B cell (primary cell): Measurements from ENCODE around the gene MTMR4. TPM values are rescaled to one million over a fixed set of nuclear protein-coding genes. Genes with fewer than 3 reads are reported as not detected.

ENCODE experiments used
- ATAC-seq: fragments of 200-7000 bp; cut with Tn5 transposase; one replicate; pipeline ENCODE4 v1.10.0; 2021; ENCODE audit warnings: low read depth, mild to moderate bottlenecking, moderate number of reproducible peaks, moderate library complexity
- CTCF ChIA-PET: fragments of 350-600 bp; sonication (Branson Sonifier 250); formaldehyde crosslinking; loops from one replicate; lab custom pipeline; 2021; ENCODE audit warnings: antibody characterized with exemption, inconsistent platforms; lab: Charles Lee
- POLR2A ChIA-PET: fragments of 350-600 bp; sonication (Branson Sonifier 250); formaldehyde crosslinking; loops from one replicate; lab custom pipeline; 2021; ENCODE audit warnings: antibody characterized with exemption; lab: Charles Lee
- DNase-seq: peaks from one replicate; pipeline ENCODE4 v3.0.0; 2013
- H2AFZ ChIP-seq: 2 replicates; pipeline ENCODE4 v1.6.1; 2012; ENCODE audit warnings: mild to moderate bottlenecking, low read depth, low read length; ENCODE audit not compliant: insufficient read depth, poor library complexity, severe bottlenecking
- H3K27ac ChIP-seq, 2 donors: 1 replicate in 1 of 2; 2 replicates in 1 of 2; pipeline ENCODE4 v1.5.1; 2012 to 2013; ENCODE audit warnings: low read length in 2 of 2, mild to moderate bottlenecking in 2 of 2, moderate library complexity in 1 of 2
- H3K27me3 ChIP-seq, 4 experiments: fragments of 200-600 bp in 1 of 4; sonication (generic) in 1 of 4; replicated peaks in 1 of 4; 1 replicate in 2 of 4; 2 replicates in 2 of 4; pipeline versions ENCODE4 v1.6.1 to v1.7.0; 2013 to 2016; ENCODE audit warnings: low read length in 3 of 4, mild to moderate bottlenecking in 2 of 4, mixed read lengths in 1 of 4, moderate library complexity in 1 of 4; ENCODE audit not compliant: insufficient read depth in 4 of 4, control insufficient read depth in 3 of 4; ENCODE audit errors: control extremely low read depth in 1 of 4
- H3K36me3 ChIP-seq, 2 experiments: replicated peaks in 1 of 2; 1 replicate in 1 of 2; 2 replicates in 1 of 2; pipeline versions ENCODE4 v1.6.1 to v1.7.1; 2013; ENCODE audit warnings: low read length in 1 of 2; ENCODE audit not compliant: insufficient read depth in 2 of 2, control insufficient read depth in 1 of 2; ENCODE audit errors: control extremely low read depth in 1 of 2, extremely low read depth in 1 of 2
- H3K4me1 ChIP-seq, 2 donors: fragments of 200-600 bp in 1 of 2; sonication (generic) in 1 of 2; 1 replicate in 1 of 2; 2 replicates in 1 of 2; pipeline versions ENCODE4 v1.5.1 to v1.6.1; 2013 to 2017; ENCODE audit warnings: low read length in 2 of 2; ENCODE audit not compliant: control insufficient read depth in 2 of 2, insufficient read depth in 2 of 2
- H3K4me2 ChIP-seq: replicated peaks from 2 replicates; pipeline ENCODE3; 2012; ENCODE audit warnings: mild to moderate bottlenecking, low read depth, low read length; ENCODE audit not compliant: poor library complexity, severe bottlenecking
- H3K4me3 ChIP-seq, 5 experiments: fragments of 200-600 bp in 1 of 5; sonication (generic) in 1 of 5; 1 replicate in 3 of 5; 2 replicates in 2 of 5; pipeline versions ENCODE4 v1.5.1 to v1.7.0; 2011 to 2016; ENCODE audit warnings: low read length in 4 of 5, mild to moderate bottlenecking in 4 of 5, low read depth in 2 of 5, control low read depth in 1 of 5, moderate library complexity in 1 of 5; ENCODE audit not compliant: insufficient read depth in 1 of 5; ENCODE audit errors: control extremely low read depth in 1 of 5, extremely low read depth in 1 of 5
- H3K79me2 ChIP-seq: fragments of 200-600 bp; sonication (generic); one replicate; pipeline ENCODE4 v1.6.0; 2016; ENCODE audit warnings: low read length; ENCODE audit not compliant: control insufficient read depth, insufficient read depth
- H3K9ac ChIP-seq: fragments of 200-600 bp; sonication (generic); 2 replicates; pipeline ENCODE4 v1.6.1; 2017; ENCODE audit warnings: mild to moderate bottlenecking, low read length, moderate library complexity
- H3K9me3 ChIP-seq, 3 donors: one replicate each; pipeline versions ENCODE4 v1.6.1 to v1.7.1; 2013; ENCODE audit warnings: low read length in 2 of 3; ENCODE audit not compliant: control insufficient read depth in 2 of 3, insufficient read depth in 1 of 3; ENCODE audit errors: control extremely low read depth in 1 of 3
- H4K20me1 ChIP-seq: 2 replicates; pipeline ENCODE4 v1.6.0; 2012; ENCODE audit warnings: mild to moderate bottlenecking, low read length; ENCODE audit not compliant: insufficient read depth, control insufficient read depth, poor library complexity, severe bottlenecking
- H3K27ac Mint-ChIP-seq: one replicate; pipeline ENCODE4 v1.8.0; 2021; ENCODE audit warnings: mixed read lengths
- H3K27me3 Mint-ChIP-seq: one replicate; pipeline ENCODE4 v1.8.0; 2021; ENCODE audit warnings: mixed read lengths
- H3K4me1 Mint-ChIP-seq: one replicate; pipeline ENCODE4 v1.8.0; 2021; ENCODE audit warnings: mixed read lengths
- H3K4me3 Mint-ChIP-seq: one replicate; pipeline ENCODE4 v1.8.0; 2021; ENCODE audit warnings: mixed read lengths
- H3K9me3 Mint-ChIP-seq: one replicate; pipeline ENCODE4 v1.8.0; 2022; ENCODE audit warnings: mixed read lengths; ENCODE audit not compliant: insufficient read depth
- CTCF ChIP-seq: fragments of 200-600 bp; IDR thresholded peaks from one replicate; pipeline ENCODE4 v1.8.0; 2022; ENCODE audit warnings: antibody characterized with exemption, mild to moderate bottlenecking
- EZH2 ChIP-seq: IDR thresholded peaks from 2 replicates; pipeline ENCODE4 v1.6.1; 2012; ENCODE audit warnings: borderline replicate concordance, low read depth, mild to moderate bottlenecking, moderate library complexity, low read length; ENCODE audit not compliant: insufficient read depth, poor library complexity, severe bottlenecking
- WGBS: methylation state at CpG from one replicate; pipeline ENCODE4 v1.1.5; 2013; ENCODE audit warnings: missing lambda C conversion rate; ENCODE audit not compliant: insufficient coverage; 5-methylcytosine and 5-hydroxymethylcytosine counted together
- intact Hi-C: fragments of 100-400 bp; cut with micrococcal nuclease; formaldehyde crosslinking; loops from one replicate; pipeline ENCODE4 v1.10.0; 2022
- polyA plus RNA-seq: library from polyadenylated mRNA; depleted of rRNA; stranded (reverse); fragments of >200 nt; gene quantifications from 2 replicates; pipeline ENCODE4 v1.2.3, GENCODE V29; 2012
- total RNA-seq, 2 donors: library from RNA; stranded (reverse); fragments of 120-200 nt in 1 of 2; gene quantifications; 1 replicate in 1 of 2; 2 replicates in 1 of 2; pipeline versions ENCODE4 v1.2.3 to v1.2.4, GENCODE V29; 2013 to 2022

The MTMR4 gene
- total and polyA plus RNA-seq, 2 donors (not counting 1 experiment from before 2014, with no cell fraction given) = 35.2 to 84.7 TPM

- peak overlapping the region; percentile 61 to 93 (median 88) for H3K4me3 ChIP-seq
- ChIA-PET CTCF (interaction anchor here (2.0 to 6.4 kb wide), 7 partner anchors 10 to 487 kb away, joined by 8 to 85 read pairs (median 14); partner anchors contain the start of gene HSF5), POLR2A (interaction anchor here (0.7 to 2.4 kb wide), 6 partner anchors 12 to 175 kb away, joined by 3 to 24 read pairs (median 4); partner anchors contain the start of genes HSF5 and RAD51C)
- ATAC-seq (no peak), DNase-seq (no peak)
- no peak for TF ChIP-seq CTCF
- TF ChIP-seq EZH2 = no peak
- peaks cover 46% of the 10 kb centered on the region for H3K4me1 Mint-ChIP-seq
- peaks cover 37 to 57% of the 10 kb centered on the region in 2 donors for H3K4me1 ChIP-seq
- peak overlapping the region; percentile 97 for H3K4me3 Mint-ChIP-seq
- peaks cover 36% of the 10 kb centered on the region for H3K79me2 ChIP-seq
- H3K36me3 ChIP-seq = peaks cover 0 to 12% of the 10 kb centered on the region in 2 experiments
- no peaks in the 10 kb centered on the region for H3K27me3 ChIP-seq
- no peaks in the 10 kb centered on the region for H3K27me3 Mint-ChIP-seq
- 0% methylated on average over 26 of the region's 27 CpGs for WGBS
- peak overlapping the region; percentile 97 for H3K27ac Mint-ChIP-seq
- H3K9me3 Mint-ChIP-seq = no peaks in the 10 kb centered on the region
- peak overlapping the region; percentile 86 for H3K9ac ChIP-seq
- peak overlapping the region; percentile 67 for H2AFZ ChIP-seq
- peaks cover 33% of the 10 kb centered on the region for H4K20me1 ChIP-seq
- peak overlapping the region; percentile 82 to 83 for H3K27ac ChIP-seq
- H3K4me2 ChIP-seq = peak overlapping the region; percentile 94
- no peaks in the 10 kb centered on the region for H3K9me3 ChIP-seq
- intact Hi-C loops = loop anchor here (1.0 to 10.0 kb wide), 4 partner anchors 165 to 1260 kb away; partner anchors contain the start of genes DYNLL2, MRPS23, MSI2 and SUPT4H1
Observed at GRCh38 chr17:58517378-58517927, 3.0 kb upstream of the MTMR4 start.
